ENCODE results near the gene ARHGAP9. TPM values are rescaled to one million over a fixed set of nuclear protein-coding genes. Genes with fewer than 3 reads are reported as not detected.

Gene ARHGAP9
- total and polyA plus RNA-seq, 2 experiments from 2014 or later, result 2.3 TPM; not detected in 1

Other genes starting within 250 kb of the ARHGAP9 start
- gene STAC3, start 228.7 kb downstream of the ARHGAP9 start, total RNA-seq, result 15.3 and 28.4 TPM in 2 replicates
- 5.4 and 6.6 TPM in 2 replicates for gene STAC3, start 228.7 kb downstream of the ARHGAP9 start, polyA plus RNA-seq
- gene R3HDM2, start 48.8 kb downstream of the ARHGAP9 start, total RNA-seq, result 27.4 and 59.9 TPM in 2 replicates
- 23.3 and 41.8 TPM in 2 replicates for gene R3HDM2, start 48.8 kb downstream of the ARHGAP9 start, polyA plus RNA-seq
- 0.21 TPM in 1 of 2 replicates, not detected in the other for gene INHBC, start 45.1 kb downstream of the ARHGAP9 start, total RNA-seq
- 0.11 TPM in 1 of 2 replicates, not detected in the other for gene INHBC, start 45.1 kb downstream of the ARHGAP9 start, polyA plus RNA-seq
- gene INHBE, start 24.6 kb downstream of the ARHGAP9 start, total RNA-seq, result 0.25 and 0.74 TPM in 2 replicates
- gene INHBE, start 24.6 kb downstream of the ARHGAP9 start, polyA plus RNA-seq, result 0.23 TPM in 1 of 2 replicates, not detected in the other
- 0.67 and 7.3 TPM in 2 replicates for gene GLI1, start 20.1 kb downstream of the ARHGAP9 start, total RNA-seq
- 0.79 TPM in 1 of 2 replicates, not detected in the other for gene GLI1, start 20.1 kb downstream of the ARHGAP9 start, polyA plus RNA-seq
- 76.7 and 333 TPM in 2 replicates for gene MARS1, start 8.2 kb upstream of the ARHGAP9 start, total RNA-seq
- 153 and 190 TPM in 2 replicates for gene MARS1, start 8.2 kb upstream of the ARHGAP9 start, polyA plus RNA-seq
- 30.2 and 44.2 TPM in 2 replicates for gene DDIT3, start 40.6 kb upstream of the ARHGAP9 start, total RNA-seq
- 33.8 and 51.3 TPM in 2 replicates for gene DDIT3, start 40.6 kb upstream of the ARHGAP9 start, polyA plus RNA-seq
- gene MBD6, start 43.0 kb upstream of the ARHGAP9 start, total RNA-seq, result 13.8 and 14.1 TPM in 2 replicates
- 22.8 and 36.9 TPM in 2 replicates for gene MBD6, start 43.0 kb upstream of the ARHGAP9 start, polyA plus RNA-seq
- gene DCTN2, start 67.3 kb upstream of the ARHGAP9 start, total RNA-seq, result 210 and 230 TPM in 2 replicates
- 156 and 157 TPM in 2 replicates for gene DCTN2, start 67.3 kb upstream of the ARHGAP9 start, polyA plus RNA-seq
- gene KIF5A, start 70.2 kb upstream of the ARHGAP9 start, total RNA-seq, result 0.36 and 0.49 TPM in 2 replicates
- gene KIF5A, start 70.2 kb upstream of the ARHGAP9 start, polyA plus RNA-seq, result 0.05 and 0.11 TPM in 2 replicates
- 15.1 and 23.5 TPM in 2 replicates for gene PIP4K2C, start 111.3 kb upstream of the ARHGAP9 start, total RNA-seq
- 20.4 and 25.5 TPM in 2 replicates for gene PIP4K2C, start 111.3 kb upstream of the ARHGAP9 start, polyA plus RNA-seq
- 52.1 and 59.0 TPM in 2 replicates for gene DTX3, start 125.0 kb upstream of the ARHGAP9 start, total RNA-seq
- 44.5 and 46.6 TPM in 2 replicates for gene DTX3, start 125.0 kb upstream of the ARHGAP9 start, polyA plus RNA-seq
- gene ARHGEF25, start 131.6 kb upstream of the ARHGAP9 start, total RNA-seq, result 22.3 and 38.6 TPM in 2 replicates
- gene ARHGEF25, start 131.6 kb upstream of the ARHGAP9 start, polyA plus RNA-seq, result 2.0 and 3.5 TPM in 2 replicates
- 0.32 TPM in 1 of 2 replicates, not detected in the other for gene B4GALNT1, start 153.3 kb upstream of the ARHGAP9 start, total RNA-seq
- gene B4GALNT1, start 153.3 kb upstream of the ARHGAP9 start, polyA plus RNA-seq, result 0.29 TPM in 1 of 2 replicates, not detected in the other
- gene OS9, start 214.3 kb upstream of the ARHGAP9 start, total RNA-seq, result 182 and 202 TPM in 2 replicates
- 122 and 134 TPM in 2 replicates for gene OS9, start 214.3 kb upstream of the ARHGAP9 start, polyA plus RNA-seq

All from cardiac muscle cell (in vitro differentiated cells and primary cell).